HG03039 (cell line): ENCODE measurements around the gene RAB3IL1.
A peak's percentile ranks its signal among the peaks of the same experiment; 100 is the strongest.

Source experiments
- ATAC-seq: cut with Tn5 transposase; IDR thresholded peaks from one replicate; pipeline ENCODE4 v1.9.1; 2021; ENCODE audit warnings: mild to moderate bottlenecking, moderate library complexity; ENCODE audit not compliant: unreplicated experiment

RAB3IL1 gene

GRCh38 chr11:61905801-61906521, 11.4 kb downstream of the RAB3IL1 start:
- no peak for ATAC-seq

GRCh38 chr11:61905067-61905696, 12.2 kb downstream of the RAB3IL1 start:
- no peak for ATAC-seq

GRCh38 chr11:61904539-61905048, 12.8 kb downstream of the RAB3IL1 start:
- ATAC-seq = no peak

GRCh38 chr11:61903845-61904244, 13.5 kb downstream of the RAB3IL1 start:
- ATAC-seq = no peak

- ATAC-seq = no peak
These were observed 15.1 kb downstream of the RAB3IL1 start for GRCh38 chr11:61902313-61902712.

- no peak for ATAC-seq
These were observed 16.0 kb downstream of the RAB3IL1 start for GRCh38 chr11:61901397-61901796.

- ATAC-seq = no peak
These were observed 17.1 kb downstream of the RAB3IL1 start for GRCh38 chr11:61900251-61900650.

GRCh38 chr11:61899146-61899841, 18.1 kb downstream of the RAB3IL1 start:
- ATAC-seq = peak; percentile 50

GRCh38 chr11:61898247-61898582, 19.2 kb downstream of the RAB3IL1 start:
- ATAC-seq = no peak

- ATAC-seq = no peak
These were observed 19.7 kb downstream of the RAB3IL1 start for GRCh38 chr11:61897387-61898246.

GRCh38 chr11:61896665-61897386, 20.5 kb downstream of the RAB3IL1 start:
- ATAC-seq = no peak

GRCh38 chr11:61895718-61896059, 21.7 kb downstream of the RAB3IL1 start:
- ATAC-seq = no peak

GRCh38 chr11:61895046-61895717, 22.2 kb downstream of the RAB3IL1 start:
- ATAC-seq = no peak

GRCh38 chr11:61893981-61894380, 23.4 kb downstream of the RAB3IL1 start:
- no peak for ATAC-seq

- no peak for ATAC-seq
These were observed 25.3 kb downstream of the RAB3IL1 start for GRCh38 chr11:61892085-61892370.

- ATAC-seq = peak; percentile 63
These were observed 25.9 kb downstream of the RAB3IL1 start, which contains the start of gene FADS3 for GRCh38 chr11:61891331-61892084. Gene FADS3 (minus strand): TSS chr11:61891545. CDS start chr11:61891381, 164 bp downstream.

- ATAC-seq = peak; percentile 4
These were observed 26.6 kb downstream of the RAB3IL1 start for GRCh38 chr11:61890529-61891330.

- ATAC-seq = no peak
These were observed 27.5 kb downstream of the RAB3IL1 start for GRCh38 chr11:61889831-61890230.
